Coronary artery (tissue), 2 donors: ENCODE results near the gene TARS3.
A peak's percentile ranks its signal among the peaks of the same experiment; 100 is the strongest.
"Not testable (repeated sequence)": the region's sequence is repeated elsewhere in the genome, so short reads cannot be mapped to it uniquely, and the experiment has no call there.

Experiments
- DNase-seq: peaks from one replicate; pipeline ENCODE4 v3.0.0-alpha.2; 2017; ENCODE audit warnings: low spot score
- H3K27ac ChIP-seq, 2 donors: fragments of 200-600 bp; sonication (generic); one replicate each; pipeline ENCODE4 v1.5.1; 2016 to 2019
- H3K4me3 ChIP-seq: fragments of 200-600 bp; sonication (generic); 2 replicates; pipeline ENCODE4 v1.5.1; 2016; ENCODE audit warnings: mild to moderate bottlenecking, moderate library complexity
- TF ChIP-seq, protein P1 (sequence below): fragments of 200-600 bp; sonication (generic); IDR thresholded peaks from one replicate; pipeline ENCODE4 v1.5.1; 2019; ENCODE audit warnings: antibody characterized with exemption

The TARS3 gene

GRCh38 chr15:101723874-101724674 lies at the start of gene TARS3:
Gene TARS3 (minus strand): TSS chr15:101724473. CDS start chr15:101724387, 86 bp downstream.
- Histone ChIP-seq H3K4me3 (peak within 1 kb of the TSS; percentile 85), H3K27ac (peak within 1 kb of the TSS; percentile 95 to 96)
- DNase-seq: peak; percentile 96
- TF ChIP-seq, protein P1, sequence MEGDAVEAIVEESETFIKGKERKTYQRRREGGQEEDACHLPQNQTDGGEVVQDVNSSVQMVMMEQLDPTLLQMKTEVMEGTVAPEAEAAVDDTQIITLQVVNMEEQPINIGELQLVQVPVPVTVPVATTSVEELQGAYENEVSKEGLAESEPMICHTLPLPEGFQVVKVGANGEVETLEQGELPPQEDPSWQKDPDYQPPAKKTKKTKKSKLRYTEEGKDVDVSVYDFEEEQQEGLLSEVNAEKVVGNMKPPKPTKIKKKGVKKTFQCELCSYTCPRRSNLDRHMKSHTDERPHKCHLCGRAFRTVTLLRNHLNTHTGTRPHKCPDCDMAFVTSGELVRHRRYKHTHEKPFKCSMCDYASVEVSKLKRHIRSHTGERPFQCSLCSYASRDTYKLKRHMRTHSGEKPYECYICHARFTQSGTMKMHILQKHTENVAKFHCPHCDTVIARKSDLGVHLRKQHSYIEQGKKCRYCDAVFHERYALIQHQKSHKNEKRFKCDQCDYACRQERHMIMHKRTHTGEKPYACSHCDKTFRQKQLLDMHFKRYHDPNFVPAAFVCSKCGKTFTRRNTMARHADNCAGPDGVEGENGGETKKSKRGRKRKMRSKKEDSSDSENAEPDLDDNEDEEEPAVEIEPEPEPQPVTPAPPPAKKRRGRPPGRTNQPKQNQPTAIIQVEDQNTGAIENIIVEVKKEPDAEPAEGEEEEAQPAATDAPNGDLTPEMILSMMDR: peak; percentile 12

GRCh38 chr15:101773496-101774100 lies 49.3 kb upstream of the TARS3 start:
- H3K4me3 ChIP-seq: no peak overlapping the region
- DNase-seq: peak; percentile 36
- TF ChIP-seq, protein P1: no peak
- no peak overlapping the region for H3K27ac ChIP-seq

GRCh38 chr15:101772921-101773320 lies 48.6 kb upstream of the TARS3 start:
- Histone ChIP-seq H3K4me3 (no peak overlapping the region), H3K27ac (no peak overlapping the region)
- peak; percentile 41 for DNase-seq
- TF ChIP-seq, protein P1: no peak

DNA sequence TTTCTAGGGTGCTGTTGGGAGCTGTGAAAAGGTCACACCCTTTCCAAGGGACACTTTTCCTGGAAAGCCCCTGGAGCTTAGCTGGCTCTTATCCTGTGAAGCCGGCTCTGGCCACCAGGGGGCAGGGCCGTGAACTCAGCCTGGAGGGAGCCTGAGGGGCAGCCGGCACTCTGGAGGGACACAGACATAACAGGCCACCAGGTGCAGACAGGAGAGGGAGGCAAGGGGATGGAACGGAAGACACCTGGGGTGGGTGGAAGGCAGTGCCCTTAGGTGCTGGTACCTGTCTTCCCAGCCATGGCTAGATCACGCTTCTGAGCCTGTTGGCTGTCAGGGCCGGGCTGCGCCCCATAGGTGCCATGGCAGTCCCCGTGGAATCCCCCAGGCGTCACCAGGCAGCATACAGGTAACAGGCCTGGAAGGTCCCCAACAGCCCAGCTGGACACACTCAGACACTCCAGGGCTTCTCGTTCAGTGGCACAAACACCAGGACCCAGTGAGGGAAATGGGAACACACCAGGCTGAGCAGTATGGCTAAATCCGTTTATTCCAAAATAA lies 42.9 kb upstream of the TARS3 start:
- DNase-seq: peak; percentile 46

DNA sequence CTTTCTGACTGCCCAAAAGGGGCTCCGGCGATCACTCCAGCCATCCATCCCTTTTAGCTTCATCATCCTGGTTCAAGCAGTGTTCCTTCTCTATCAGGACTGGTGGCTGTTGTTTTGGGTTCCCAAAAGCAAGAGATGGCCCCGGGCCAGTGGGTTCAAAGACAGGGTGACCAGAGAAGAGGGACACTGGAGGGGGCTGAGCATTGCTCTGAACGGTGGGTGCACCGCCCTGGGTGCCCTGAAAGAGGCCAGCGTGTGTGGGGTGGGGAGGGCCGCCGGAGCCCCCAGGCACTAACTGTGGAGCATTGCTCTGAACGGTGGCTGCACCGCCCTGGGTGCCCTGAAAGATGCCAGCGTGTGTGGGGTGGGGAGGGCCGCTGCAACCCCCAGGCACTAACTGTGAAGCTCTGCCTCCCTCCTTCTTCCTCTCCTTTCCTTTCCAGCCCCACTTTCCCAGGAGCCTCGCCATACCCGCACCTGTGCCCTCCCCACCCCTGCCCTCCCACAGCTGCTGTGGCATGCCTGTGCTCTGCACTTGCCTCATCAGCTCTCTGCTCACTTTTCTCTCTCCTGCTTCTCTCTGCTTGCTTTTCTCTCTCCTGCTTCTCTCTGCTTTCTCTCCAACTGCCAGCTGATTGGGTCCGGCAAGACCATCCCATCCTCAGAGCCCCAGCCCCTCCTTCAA lies 41.6 kb upstream of the TARS3 start:
- no peak overlapping the region for H3K27ac ChIP-seq
- no peak overlapping the region for H3K4me3 ChIP-seq
- DNase-seq: peak; percentile 45
- TF ChIP-seq, protein P1: no peak

More for the DNA sequence above, 42.9 kb upstream of the TARS3 start:
- H3K27ac ChIP-seq, H3K4me3 ChIP-seq: not testable (repeated sequence)

GRCh38 chr15:101765340-101765671 lies 41.0 kb upstream of the TARS3 start:
- not testable (repeated sequence) for DNase-seq, H3K27ac ChIP-seq, H3K4me3 ChIP-seq

GRCh38 chr15:101764669-101765339 lies 40.5 kb upstream of the TARS3 start:
- not testable (repeated sequence) for DNase-seq, H3K4me3 ChIP-seq, H3K27ac ChIP-seq

- H3K4me3 ChIP-seq, H3K27ac ChIP-seq, DNase-seq: not testable (repeated sequence)
These were observed 22.4 kb upstream of the TARS3 start for GRCh38 chr15:101746716-101747082.

GRCh38 chr15:101734837-101735236 lies 10.6 kb upstream of the TARS3 start:
- not testable (repeated sequence) for H3K4me3 ChIP-seq, DNase-seq, H3K27ac ChIP-seq
